HG02610 (cell line): ENCODE data around the gene RPL37.
"Not testable (repeated sequence)": the region's sequence is repeated elsewhere in the genome, so short reads cannot be mapped to it uniquely, and the experiment has no call there.

ENCODE experiments used
- ATAC-seq: cut with Tn5 transposase; IDR thresholded peaks from one replicate; pipeline ENCODE4 v1.9.1; 2021; ENCODE audit warnings: mild to moderate bottlenecking, moderate library complexity; ENCODE audit not compliant: unreplicated experiment

Gene RPL37

GRCh38 chr5:40834849-40835787 lies at the start of gene RPL37:
Gene RPL37 (minus strand): TSS chr5:40835222. CDS start chr5:40835185, 37 bp downstream.
- ATAC-seq, result peak; percentile 94

- ATAC-seq, result not testable (repeated sequence)
Observed at GRCh38 chr5:40883051-40883450, 48.0 kb upstream of the RPL37 start.

GRCh38 chr5:40882291-40882690 lies 47.3 kb upstream of the RPL37 start:
- ATAC-seq, result no peak

- peak; percentile 41 for ATAC-seq
Observed at GRCh38 chr5:40879163-40879942, 44.3 kb upstream of the RPL37 start.

GRCh38 chr5:40877371-40877988 lies 42.5 kb upstream of the RPL37 start:
- ATAC-seq, result no peak

GRCh38 chr5:40875958-40876357 lies 40.9 kb upstream of the RPL37 start:
- no peak for ATAC-seq

- no peak for ATAC-seq
Observed at GRCh38 chr5:40873286-40873880, 38.4 kb upstream of the RPL37 start.

- ATAC-seq, result not testable (repeated sequence)
Observed at GRCh38 chr5:40872253-40872652, 37.2 kb upstream of the RPL37 start.

- no peak for ATAC-seq
Observed at GRCh38 chr5:40871177-40871576, 36.2 kb upstream of the RPL37 start.

GRCh38 chr5:40869384-40869783 lies 34.4 kb upstream of the RPL37 start:
- ATAC-seq, result no peak

GRCh38 chr5:40866844-40867243 lies 31.8 kb upstream of the RPL37 start:
- no peak for ATAC-seq

- ATAC-seq, result not testable (repeated sequence)
Observed at GRCh38 chr5:40865004-40865403, 30.0 kb upstream of the RPL37 start.

GRCh38 chr5:40860711-40861110 lies 25.7 kb upstream of the RPL37 start:
- no peak for ATAC-seq

GRCh38 chr5:40853632-40854192 lies 18.7 kb upstream of the RPL37 start:
- ATAC-seq, result no peak

- ATAC-seq, result no peak
Observed at GRCh38 chr5:40847525-40847924, 12.5 kb upstream of the RPL37 start.

- no peak for ATAC-seq
Observed at GRCh38 chr5:40846371-40846770, 11.3 kb upstream of the RPL37 start.

- no peak for ATAC-seq
Observed at GRCh38 chr5:40844565-40844964, 9.5 kb upstream of the RPL37 start.

- ATAC-seq, result no peak
Observed at GRCh38 chr5:40842351-40842750, 7.3 kb upstream of the RPL37 start.

- ATAC-seq, result peak; percentile 63
Observed at GRCh38 chr5:40841068-40841805, 6.2 kb upstream of the RPL37 start, which contains the start of gene CARD6. Gene CARD6 (plus strand): TSS chr5:40841367. CDS start chr5:40841383, 16 bp downstream.

GRCh38 chr5:40838086-40838485 lies 3.1 kb upstream of the RPL37 start:
- ATAC-seq, result no peak
